ENCODE measurements around the gene TNPO1.

TNPO1 gene

DNA sequence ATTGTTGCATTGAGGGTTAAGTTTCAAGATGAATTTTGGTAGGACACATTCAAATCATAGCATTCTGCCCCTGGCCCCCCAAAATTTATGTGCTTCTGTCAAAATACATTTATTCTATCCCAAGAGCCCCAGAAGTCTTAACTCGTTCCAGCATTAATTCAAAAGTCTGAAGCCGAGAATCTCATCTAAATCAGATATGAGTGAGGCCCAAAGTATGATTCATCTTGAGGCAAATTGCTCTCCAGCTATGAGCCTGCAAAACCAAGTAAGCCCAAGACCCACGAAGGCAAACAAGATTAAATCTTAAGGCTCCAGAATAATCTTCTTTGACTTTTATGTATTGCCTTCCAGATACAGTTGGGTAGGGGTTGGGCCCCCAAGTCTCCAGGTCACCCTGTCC lies 19.2 kb downstream of the TNPO1 start:
- TF ChIP-seq, protein P1, sequence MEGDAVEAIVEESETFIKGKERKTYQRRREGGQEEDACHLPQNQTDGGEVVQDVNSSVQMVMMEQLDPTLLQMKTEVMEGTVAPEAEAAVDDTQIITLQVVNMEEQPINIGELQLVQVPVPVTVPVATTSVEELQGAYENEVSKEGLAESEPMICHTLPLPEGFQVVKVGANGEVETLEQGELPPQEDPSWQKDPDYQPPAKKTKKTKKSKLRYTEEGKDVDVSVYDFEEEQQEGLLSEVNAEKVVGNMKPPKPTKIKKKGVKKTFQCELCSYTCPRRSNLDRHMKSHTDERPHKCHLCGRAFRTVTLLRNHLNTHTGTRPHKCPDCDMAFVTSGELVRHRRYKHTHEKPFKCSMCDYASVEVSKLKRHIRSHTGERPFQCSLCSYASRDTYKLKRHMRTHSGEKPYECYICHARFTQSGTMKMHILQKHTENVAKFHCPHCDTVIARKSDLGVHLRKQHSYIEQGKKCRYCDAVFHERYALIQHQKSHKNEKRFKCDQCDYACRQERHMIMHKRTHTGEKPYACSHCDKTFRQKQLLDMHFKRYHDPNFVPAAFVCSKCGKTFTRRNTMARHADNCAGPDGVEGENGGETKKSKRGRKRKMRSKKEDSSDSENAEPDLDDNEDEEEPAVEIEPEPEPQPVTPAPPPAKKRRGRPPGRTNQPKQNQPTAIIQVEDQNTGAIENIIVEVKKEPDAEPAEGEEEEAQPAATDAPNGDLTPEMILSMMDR (IDR thresholded peaks at IDR 0.05; ENCODE audit: low read depth, low read length), result no peak
- H3K4me3 ChIP-seq (ENCODE audit: low read depth, low read length), result no peak overlapping the region

DNA sequence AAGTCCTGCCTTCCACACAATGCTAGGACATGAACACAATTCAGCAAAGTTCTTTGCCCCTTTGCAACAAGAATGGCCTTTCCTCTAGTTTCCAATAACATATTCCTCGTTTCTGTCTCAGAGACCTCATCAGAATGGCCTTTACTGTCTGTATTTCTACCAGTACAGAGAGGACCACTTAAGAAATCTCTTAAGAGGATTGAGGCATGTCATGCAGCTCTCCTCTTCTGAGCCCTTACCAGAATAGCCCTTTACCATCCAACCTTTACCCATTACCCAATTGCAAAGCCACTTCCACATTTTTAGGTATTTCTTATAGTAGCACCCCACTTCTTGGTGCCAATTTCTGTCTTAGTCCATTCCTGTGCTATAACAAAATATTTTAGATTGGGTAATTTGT lies 20.3 kb downstream of the TNPO1 start:
- TF ChIP-seq, protein P1 (IDR thresholded peaks at IDR 0.05; ENCODE audit: low read depth, low read length), result no peak
- no peak overlapping the region for H3K4me3 ChIP-seq (ENCODE audit: low read depth, low read length)

DNA sequence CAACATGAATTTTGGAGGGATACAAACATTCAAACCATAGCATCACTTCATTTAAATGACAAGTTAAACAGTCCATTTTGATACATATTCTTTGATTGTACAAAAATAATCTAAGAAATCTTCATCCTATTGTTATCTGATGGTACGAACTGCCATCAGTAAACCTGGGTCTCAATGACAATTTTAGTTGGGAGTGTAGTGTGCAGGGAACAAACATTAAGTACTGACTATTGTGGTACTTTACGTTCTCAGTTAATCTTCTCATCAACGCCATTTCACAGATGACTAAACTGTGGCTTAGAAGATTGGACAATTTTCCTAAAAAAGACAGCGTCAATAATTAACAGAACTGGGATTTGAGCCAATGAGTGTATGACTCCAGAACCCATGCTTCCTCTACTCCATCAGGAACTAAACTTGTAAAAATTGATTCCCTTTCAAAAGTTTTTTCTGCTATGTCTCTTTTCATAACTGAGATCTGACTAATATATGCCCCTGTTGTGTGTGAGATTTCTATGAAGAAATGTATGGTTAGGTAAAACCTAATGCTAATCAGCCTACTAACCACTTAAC lies 21.1 kb downstream of the TNPO1 start:
- no peak overlapping the region for H3K4me3 ChIP-seq (ENCODE audit: low read depth, low read length)

DNA sequence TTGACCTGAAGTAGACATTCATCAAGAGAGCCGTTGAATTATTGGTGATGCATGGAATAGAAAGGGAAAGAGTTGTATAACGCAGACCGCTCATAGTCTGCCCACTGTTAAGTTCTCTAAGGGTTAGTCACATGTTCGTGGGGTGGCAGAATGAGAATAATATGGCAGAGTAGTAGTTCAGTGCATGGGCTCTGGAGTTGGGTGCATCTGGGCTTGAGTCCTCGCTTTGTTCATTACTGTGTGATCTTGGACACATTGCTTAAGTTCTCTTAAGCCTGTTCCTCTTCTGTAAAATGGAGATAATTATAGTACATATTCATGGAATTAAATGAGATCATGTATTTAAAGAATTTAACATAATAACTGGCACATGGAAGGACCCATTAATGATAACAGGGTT lies 23.6 kb downstream of the TNPO1 start:
- TF ChIP-seq, protein P1 (IDR thresholded peaks at IDR 0.05; ENCODE audit: low read depth, low read length), result no peak

More for the DNA sequence above, 21.1 kb downstream of the TNPO1 start:
- TF ChIP-seq, protein P1 (IDR thresholded peaks at IDR 0.05; ENCODE audit: low read depth, low read length), result no peak

DNA sequence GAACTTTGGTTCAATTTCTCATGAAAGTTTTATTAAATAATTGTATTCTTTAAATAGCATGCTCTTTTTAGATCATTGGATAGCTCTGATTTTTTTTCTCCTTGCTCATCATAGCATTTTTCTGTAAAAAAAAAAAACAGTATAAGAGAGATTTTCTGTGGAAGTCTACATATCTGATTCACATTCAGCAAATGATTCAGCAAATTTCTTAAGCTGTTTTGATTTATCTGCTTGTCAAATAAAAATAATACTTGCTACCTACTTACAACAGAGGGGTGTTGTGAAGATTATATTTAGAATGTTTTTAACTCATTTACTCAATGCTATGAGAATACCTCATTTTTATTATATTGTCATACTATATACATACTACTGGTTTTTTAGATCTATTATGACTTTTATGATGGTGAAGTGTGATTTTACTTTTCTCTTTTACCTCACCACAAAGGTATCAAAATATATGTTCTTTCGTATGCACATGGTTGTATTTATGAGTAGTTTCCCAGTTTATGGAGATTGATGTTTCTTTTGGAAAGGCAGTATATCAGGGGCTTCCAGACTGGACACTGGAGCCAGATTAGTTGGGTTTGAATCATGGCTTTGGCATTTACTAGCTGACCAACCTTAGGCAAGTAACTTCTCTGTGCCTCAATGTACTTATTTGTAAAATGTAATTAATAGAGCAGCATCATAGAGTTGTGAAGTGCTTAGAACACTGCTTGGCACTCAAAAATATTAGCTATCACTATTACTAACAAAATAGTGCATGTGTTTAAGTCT lies 25.5 kb downstream of the TNPO1 start:
- TF ChIP-seq, protein P1 (IDR thresholded peaks at IDR 0.05; ENCODE audit: low read depth, low read length), result no peak

More for the DNA sequence above, 23.6 kb downstream of the TNPO1 start:
- no peak overlapping the region for H3K4me3 ChIP-seq (ENCODE audit: low read depth, low read length)

DNA sequence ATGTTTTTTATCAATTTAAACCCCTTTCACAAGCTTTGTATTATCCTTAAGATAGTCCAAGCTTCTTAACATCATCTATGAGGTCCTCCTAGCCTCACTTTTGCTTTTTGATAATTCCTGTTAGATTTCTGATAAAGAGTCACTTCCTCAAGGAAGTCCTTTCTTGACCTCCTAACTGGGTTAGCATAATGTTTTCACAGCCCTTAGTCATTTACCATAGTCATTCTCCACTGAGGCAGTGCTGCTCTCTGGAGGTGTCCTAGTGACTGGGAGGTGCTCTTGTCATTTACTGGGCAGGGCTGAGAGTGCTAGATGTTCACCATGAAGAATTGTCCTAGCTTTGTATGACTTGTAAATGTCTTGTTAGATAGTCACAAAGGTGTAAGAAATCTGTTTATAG lies 26.4 kb downstream of the TNPO1 start:
- TF ChIP-seq, protein P1 (IDR thresholded peaks at IDR 0.05; ENCODE audit: low read depth, low read length), result no peak
- no peak overlapping the region for H3K4me3 ChIP-seq (ENCODE audit: low read depth, low read length)

More for the DNA sequence above, 25.5 kb downstream of the TNPO1 start:
- no peak overlapping the region for H3K4me3 ChIP-seq (ENCODE audit: low read depth, low read length)

DNA sequence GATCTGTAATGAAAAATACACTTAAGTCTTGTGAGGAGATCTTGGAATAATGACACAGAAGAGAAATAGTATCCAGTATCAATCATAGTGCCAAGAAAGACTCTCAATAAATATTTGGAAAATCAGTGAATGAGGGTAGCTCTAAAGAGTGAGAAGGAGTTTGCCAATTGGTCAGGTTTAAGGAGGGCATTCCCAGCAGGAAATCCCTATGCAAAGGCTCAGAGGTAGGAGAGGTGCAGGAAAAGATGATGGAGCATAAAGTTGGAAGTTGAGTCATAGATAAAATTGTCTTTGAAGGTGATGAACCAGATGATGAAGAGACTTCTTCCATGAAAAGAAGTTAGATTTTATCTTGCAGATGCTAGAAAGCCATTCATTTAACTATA lies 27.8 kb downstream of the TNPO1 start:
- H3K4me3 ChIP-seq (ENCODE audit: low read depth, low read length), result no peak overlapping the region
- TF ChIP-seq, protein P1 (IDR thresholded peaks at IDR 0.05; ENCODE audit: low read depth, low read length), result no peak

Data from WI38 (cell line).